ENCODE data around the gene XYLB.

Gene XYLB

GRCh38 chr3:38323060-38323459 lies 23.5 kb upstream of the XYLB start:
- no peak overlapping the region for H3K4me3 ChIP-seq (ENCODE audit: insufficient read depth, low read depth, low read length, poor library complexity, severe bottlenecking)
- no peaks in the 10 kb centered on the region for H3K36me3 ChIP-seq (ENCODE audit: control insufficient read depth, insufficient read depth, low read length)
- H3K27me3 ChIP-seq (replicated peaks; ENCODE audit: control insufficient read depth, insufficient read depth, low read length, poor library complexity, severe bottlenecking): no peaks in the 10 kb centered on the region
- H3K4me1 ChIP-seq (ENCODE audit: control insufficient read depth, insufficient read depth, low read length, poor library complexity, severe bottlenecking): no peaks in the 10 kb centered on the region
- H3K27ac ChIP-seq (ENCODE audit: insufficient read depth, low read length, poor library complexity, severe bottlenecking): no peak overlapping the region
- DNase-seq: no peak
- H3K9me3 ChIP-seq (ENCODE audit: control insufficient read depth, low read length): no peaks in the 10 kb centered on the region

- H3K4me1 ChIP-seq (ENCODE audit: control insufficient read depth, insufficient read depth, low read length, poor library complexity, severe bottlenecking): no peaks in the 10 kb centered on the region
- H3K27ac ChIP-seq (ENCODE audit: insufficient read depth, low read length, poor library complexity, severe bottlenecking): no peak overlapping the region
- no peaks in the 10 kb centered on the region for H3K9me3 ChIP-seq (ENCODE audit: control insufficient read depth, low read length)
- no peak for DNase-seq
- H3K36me3 ChIP-seq (ENCODE audit: control insufficient read depth, insufficient read depth, low read length): no peaks in the 10 kb centered on the region
- no peak overlapping the region for H3K4me3 ChIP-seq (ENCODE audit: insufficient read depth, low read depth, low read length, poor library complexity, severe bottlenecking)
- no peaks in the 10 kb centered on the region for H3K27me3 ChIP-seq (replicated peaks; ENCODE audit: control insufficient read depth, insufficient read depth, low read length, poor library complexity, severe bottlenecking)
These were observed 21.3 kb upstream of the XYLB start for GRCh38 chr3:38325256-38325655.

GRCh38 chr3:38327335-38328009 lies 19.1 kb upstream of the XYLB start:
- H3K27ac ChIP-seq (ENCODE audit: insufficient read depth, low read length, poor library complexity, severe bottlenecking): no peak overlapping the region
- H3K4me3 ChIP-seq (ENCODE audit: insufficient read depth, low read depth, low read length, poor library complexity, severe bottlenecking): no peak overlapping the region
- no peak for DNase-seq
- no peaks in the 10 kb centered on the region for H3K4me1 ChIP-seq (ENCODE audit: control insufficient read depth, insufficient read depth, low read length, poor library complexity, severe bottlenecking)
- H3K9me3 ChIP-seq (ENCODE audit: control insufficient read depth, low read length): no peaks in the 10 kb centered on the region
- H3K27me3 ChIP-seq (replicated peaks; ENCODE audit: control insufficient read depth, insufficient read depth, low read length, poor library complexity, severe bottlenecking): no peaks in the 10 kb centered on the region
- no peaks in the 10 kb centered on the region for H3K36me3 ChIP-seq (ENCODE audit: control insufficient read depth, insufficient read depth, low read length)

GRCh38 chr3:38331257-38332022 lies 15.1 kb upstream of the XYLB start:
- Histone ChIP-seq H3K27ac (ENCODE audit: insufficient read depth, low read length, poor library complexity, severe bottlenecking) (no peak overlapping the region), H3K4me1 (ENCODE audit: control insufficient read depth, insufficient read depth, low read length, poor library complexity, severe bottlenecking) (no peaks in the 10 kb centered on the region), H3K36me3 (ENCODE audit: control insufficient read depth, insufficient read depth, low read length) (no peaks in the 10 kb centered on the region), H3K9me3 (ENCODE audit: control insufficient read depth, low read length) (no peaks in the 10 kb centered on the region), H3K27me3 (replicated peaks; ENCODE audit: control insufficient read depth, insufficient read depth, low read length, poor library complexity, severe bottlenecking) (no peaks in the 10 kb centered on the region), H3K4me3 (ENCODE audit: insufficient read depth, low read depth, low read length, poor library complexity, severe bottlenecking) (no peak overlapping the region)
- DNase-seq: no peak

- Histone ChIP-seq H3K9me3 (ENCODE audit: control insufficient read depth, low read length) (no peaks in the 10 kb centered on the region), H3K4me1 (ENCODE audit: control insufficient read depth, insufficient read depth, low read length, poor library complexity, severe bottlenecking) (no peaks in the 10 kb centered on the region), H3K4me3 (ENCODE audit: insufficient read depth, low read depth, low read length, poor library complexity, severe bottlenecking) (no peak overlapping the region), H3K27me3 (replicated peaks; ENCODE audit: control insufficient read depth, insufficient read depth, low read length, poor library complexity, severe bottlenecking) (no peaks in the 10 kb centered on the region), H3K36me3 (ENCODE audit: control insufficient read depth, insufficient read depth, low read length) (no peaks in the 10 kb centered on the region), H3K27ac (ENCODE audit: insufficient read depth, low read length, poor library complexity, severe bottlenecking) (no peak overlapping the region)
- DNase-seq: no peak
These were observed 14.4 kb upstream of the XYLB start for GRCh38 chr3:38332201-38332600.

GRCh38 chr3:38334142-38335055 lies 12.2 kb upstream of the XYLB start:
- H3K4me1 ChIP-seq (ENCODE audit: control insufficient read depth, insufficient read depth, low read length, poor library complexity, severe bottlenecking): no peaks in the 10 kb centered on the region
- DNase-seq: no peak
- no peaks in the 10 kb centered on the region for H3K27me3 ChIP-seq (replicated peaks; ENCODE audit: control insufficient read depth, insufficient read depth, low read length, poor library complexity, severe bottlenecking)
- H3K4me3 ChIP-seq (ENCODE audit: insufficient read depth, low read depth, low read length, poor library complexity, severe bottlenecking): no peak overlapping the region
- H3K27ac ChIP-seq (ENCODE audit: insufficient read depth, low read length, poor library complexity, severe bottlenecking): no peak overlapping the region
- no peaks in the 10 kb centered on the region for H3K9me3 ChIP-seq (ENCODE audit: control insufficient read depth, low read length)
- H3K36me3 ChIP-seq (ENCODE audit: control insufficient read depth, insufficient read depth, low read length): no peaks in the 10 kb centered on the region

GRCh38 chr3:38335263-38335662 lies 11.3 kb upstream of the XYLB start:
- H3K36me3 ChIP-seq (ENCODE audit: control insufficient read depth, insufficient read depth, low read length): no peaks in the 10 kb centered on the region
- H3K27ac ChIP-seq (ENCODE audit: insufficient read depth, low read length, poor library complexity, severe bottlenecking): no peak overlapping the region
- no peak overlapping the region for H3K4me3 ChIP-seq (ENCODE audit: insufficient read depth, low read depth, low read length, poor library complexity, severe bottlenecking)
- H3K9me3 ChIP-seq (ENCODE audit: control insufficient read depth, low read length): no peaks in the 10 kb centered on the region
- DNase-seq: no peak
- H3K4me1 ChIP-seq (ENCODE audit: control insufficient read depth, insufficient read depth, low read length, poor library complexity, severe bottlenecking): no peaks in the 10 kb centered on the region
- H3K27me3 ChIP-seq (replicated peaks; ENCODE audit: control insufficient read depth, insufficient read depth, low read length, poor library complexity, severe bottlenecking): no peaks in the 10 kb centered on the region

- Histone ChIP-seq H3K4me3 (ENCODE audit: insufficient read depth, low read depth, low read length, poor library complexity, severe bottlenecking) (no peak overlapping the region), H3K36me3 (ENCODE audit: control insufficient read depth, insufficient read depth, low read length) (no peaks in the 10 kb centered on the region), H3K4me1 (ENCODE audit: control insufficient read depth, insufficient read depth, low read length, poor library complexity, severe bottlenecking) (no peaks in the 10 kb centered on the region), H3K27me3 (replicated peaks; ENCODE audit: control insufficient read depth, insufficient read depth, low read length, poor library complexity, severe bottlenecking) (no peaks in the 10 kb centered on the region), H3K27ac (ENCODE audit: insufficient read depth, low read length, poor library complexity, severe bottlenecking) (no peak overlapping the region), H3K9me3 (ENCODE audit: control insufficient read depth, low read length) (no peaks in the 10 kb centered on the region)
- DNase-seq: no peak
These were observed 8.9 kb upstream of the XYLB start for GRCh38 chr3:38337703-38338102.

- Histone ChIP-seq H3K27me3 (replicated peaks; ENCODE audit: control insufficient read depth, insufficient read depth, low read length, poor library complexity, severe bottlenecking) (no peaks in the 10 kb centered on the region), H3K4me3 (ENCODE audit: insufficient read depth, low read depth, low read length, poor library complexity, severe bottlenecking) (no peak overlapping the region), H3K36me3 (ENCODE audit: control insufficient read depth, insufficient read depth, low read length) (no peaks in the 10 kb centered on the region), H3K4me1 (ENCODE audit: control insufficient read depth, insufficient read depth, low read length, poor library complexity, severe bottlenecking) (no peaks in the 10 kb centered on the region), H3K9me3 (ENCODE audit: control insufficient read depth, low read length) (no peaks in the 10 kb centered on the region), H3K27ac (ENCODE audit: insufficient read depth, low read length, poor library complexity, severe bottlenecking) (no peak overlapping the region)
- no peak for DNase-seq
These were observed 2.6 kb upstream of the XYLB start for GRCh38 chr3:38343797-38344594.
